Measurements from ENCODE around the gene SLC40A1. TPM values are rescaled to one million over a fixed set of nuclear protein-coding genes. Genes with fewer than 3 reads are reported as not detected.

SLC40A1 gene
- total and polyA plus RNA-seq, 2 of the 13 experiments (the other 11 are each of a cell fraction or from before 2014, with no cell fraction given): 10.6 to 24.9 TPM

DNA sequence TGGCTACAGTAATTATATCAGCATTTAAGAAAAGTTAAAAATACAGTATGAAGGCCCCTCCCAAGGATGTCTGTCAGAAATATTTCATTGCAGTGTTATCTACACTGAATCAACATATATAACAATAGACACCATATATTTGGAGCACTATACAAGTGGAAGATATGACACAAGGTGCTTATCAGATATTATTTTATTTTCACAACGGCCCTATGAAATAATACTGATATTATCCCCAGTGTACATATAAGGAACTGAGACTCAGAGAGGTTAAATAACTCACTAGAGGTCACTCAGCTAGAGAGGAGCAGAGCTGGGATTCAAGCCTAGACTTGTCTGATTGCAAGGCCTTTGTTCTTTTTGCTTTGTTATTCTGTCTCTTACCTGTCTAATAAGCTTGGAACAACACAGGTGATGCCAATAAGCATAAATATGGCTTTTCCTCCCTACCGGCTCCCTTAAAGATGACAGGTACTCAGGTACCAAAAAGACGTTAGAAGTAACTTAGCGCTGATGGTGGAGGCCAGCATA, 4.7 kb upstream of the SLC40A1 start:
- intact Hi-C loops (cut with micrococcal nuclease; ENCODE audit: unreplicated experiment) (no loop called here), in situ Hi-C loops (cut with HindIII; ENCODE audit: extremely low pct_ligation_motif_present, low pct_unique_long_range_greater_than_20kb) (no loop called here)
- ChIA-PET CTCF (ENCODE audit: low intra/inter-chr PET ratio, low total read pairs) (no interaction called here), POLR2A (interaction anchor here (1.8 kb wide), 1 partner anchor 43 kb away, joined by 3 read pairs; no protein-coding TSS in a partner anchor)
- H2AFZ ChIP-seq (ENCODE audit: low read length): no peak overlapping the region
- H3K27ac ChIP-seq (ENCODE audit: extremely low read length, insufficient read depth, low read length): no peak overlapping the region
- FAIRE-seq (no peak), DNase-seq (ENCODE audit: low spot score) (no peak), ATAC-seq (no peak)
- H3K27me3 ChIP-seq (ENCODE audit: control insufficient read depth in 1 of 2, insufficient read depth in 2 of 2, low read length in 2 of 2): peaks cover 0 to 11% of the 10 kb centered on the region in 2 experiments; a peak in 2 of 5 replicates
- no peak overlapping the region for H3K9ac ChIP-seq (ENCODE audit: insufficient read depth, low read depth, low read length)
- no peaks in the 10 kb centered on the region for H3K9me3 ChIP-seq (ENCODE audit: low read length)
- no TSS peak for BruUV-seq (replicated peaks)
- peaks cover 26% of the 10 kb centered on the region for H3K4me1 ChIP-seq (ENCODE audit: insufficient read depth, low read length)
- H3K36me3 ChIP-seq (replicated peaks in 1 of 2; ENCODE audit: control insufficient read depth in 1 of 2, insufficient read depth in 2 of 2, low read length in 2 of 2): no peaks in the 10 kb centered on the region
- H3K4me2 ChIP-seq (ENCODE audit: low read depth, low read length): no peak overlapping the region
- H4K20me1 ChIP-seq (ENCODE audit: insufficient read depth, low read length): no peaks in the 10 kb centered on the region
- 68% methylated on average over 4 of the region's 4 CpGs for WGBS (ENCODE audit: low lambda C conversion rate)
- H3K79me2 ChIP-seq (ENCODE audit: insufficient read depth, low read length): no peaks in the 10 kb centered on the region
- H3K4me3 ChIP-seq (replicated peaks in 1 of 3; ENCODE audit: insufficient read depth in 1 of 3, low read depth in 2 of 3, low read length in 3 of 3): no peak overlapping the region
- no peak for TF ChIP-seq DNMT1 (CRISPR knock-in tag; IDR thresholded peaks at IDR 0.05)
- no peak for TF ChIP-seq ZNF253 (CRISPR knock-in tag; IDR thresholded peaks at IDR 0.05; ENCODE audit: borderline replicate concordance)
- TF ChIP-seq, protein P1, sequence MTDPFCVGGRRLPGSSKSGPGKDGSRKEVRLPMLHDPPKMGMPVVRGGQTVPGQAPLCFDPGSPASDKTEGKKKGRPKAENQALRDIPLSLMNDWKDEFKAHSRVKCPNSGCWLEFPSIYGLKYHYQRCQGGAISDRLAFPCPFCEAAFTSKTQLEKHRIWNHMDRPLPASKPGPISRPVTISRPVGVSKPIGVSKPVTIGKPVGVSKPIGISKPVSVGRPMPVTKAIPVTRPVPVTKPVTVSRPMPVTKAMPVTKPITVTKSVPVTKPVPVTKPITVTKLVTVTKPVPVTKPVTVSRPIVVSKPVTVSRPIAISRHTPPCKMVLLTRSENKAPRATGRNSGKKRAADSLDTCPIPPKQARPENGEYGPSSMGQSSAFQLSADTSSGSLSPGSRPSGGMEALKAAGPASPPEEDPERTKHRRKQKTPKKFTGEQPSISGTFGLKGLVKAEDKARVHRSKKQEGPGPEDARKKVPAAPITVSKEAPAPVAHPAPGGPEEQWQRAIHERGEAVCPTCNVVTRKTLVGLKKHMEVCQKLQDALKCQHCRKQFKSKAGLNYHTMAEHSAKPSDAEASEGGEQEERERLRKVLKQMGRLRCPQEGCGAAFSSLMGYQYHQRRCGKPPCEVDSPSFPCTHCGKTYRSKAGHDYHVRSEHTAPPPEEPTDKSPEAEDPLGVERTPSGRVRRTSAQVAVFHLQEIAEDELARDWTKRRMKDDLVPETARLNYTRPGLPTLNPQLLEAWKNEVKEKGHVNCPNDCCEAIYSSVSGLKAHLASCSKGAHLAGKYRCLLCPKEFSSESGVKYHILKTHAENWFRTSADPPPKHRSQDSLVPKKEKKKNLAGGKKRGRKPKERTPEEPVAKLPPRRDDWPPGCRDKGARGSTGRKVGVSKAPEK (CRISPR knock-in tag; IDR thresholded peaks at IDR 0.05; ENCODE audit: borderline replicate concordance): no peak
- no peak for TF ChIP-seq TEAD3 (CRISPR knock-in tag; optimal IDR thresholded peaks at IDR 0.05; ENCODE audit: borderline replicate concordance)
- TF ChIP-seq U2AF1 (optimal IDR thresholded peaks at IDR 0.05; ENCODE audit: low read depth, low read length): no peak
- TF ChIP-seq ZNF740 (CRISPR knock-in tag; IDR thresholded peaks at IDR 0.05): no peak
- no peak for TF ChIP-seq HOXA3 (CRISPR knock-in tag; IDR thresholded peaks at IDR 0.05)
- no peak for TF ChIP-seq ZFY (CRISPR knock-in tag; IDR thresholded peaks at IDR 0.05)
- no peak for TF ChIP-seq ISX (CRISPR knock-in tag; conservative IDR thresholded peaks at IDR 0.05)
- TF ChIP-seq TOE1 (CRISPR knock-in tag; IDR thresholded peaks at IDR 0.05): no peak
- TF ChIP-seq ZNF75D (CRISPR knock-in tag; IDR thresholded peaks at IDR 0.05; ENCODE audit: borderline replicate concordance): no peak
- no peak for TF ChIP-seq RAD21 (CRISPR knock-in tag; IDR thresholded peaks at IDR 0.05)
- TF ChIP-seq, protein P2, sequence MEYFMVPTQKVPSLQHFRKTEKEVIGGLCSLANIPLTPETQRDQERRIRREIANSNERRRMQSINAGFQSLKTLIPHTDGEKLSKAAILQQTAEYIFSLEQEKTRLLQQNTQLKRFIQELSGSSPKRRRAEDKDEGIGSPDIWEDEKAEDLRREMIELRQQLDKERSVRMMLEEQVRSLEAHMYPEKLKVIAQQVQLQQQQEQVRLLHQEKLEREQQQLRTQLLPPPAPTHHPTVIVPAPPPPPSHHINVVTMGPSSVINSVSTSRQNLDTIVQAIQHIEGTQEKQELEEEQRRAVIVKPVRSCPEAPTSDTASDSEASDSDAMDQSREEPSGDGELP (IDR thresholded peaks at IDR 0.05; ENCODE audit: borderline replicate concordance, low read depth): no peak
